CD14-positive monocyte (primary cell): ENCODE measurements around the gene GIN1. TPM values are rescaled to one million over a fixed set of nuclear protein-coding genes. Genes with fewer than 3 reads are reported as not detected.

ENCODE experiments used
- DNase-seq, 3 donors: peaks; one replicate each; pipeline ENCODE4 v3.0.0-alpha.2; 2011 to 2022
- H2AFZ ChIP-seq: 2 replicates; pipeline ENCODE4 v1.6.0; 2012; ENCODE audit warnings: mild to moderate bottlenecking, low read depth, low read length, inconsistent platforms; ENCODE audit not compliant: insufficient read depth, poor library complexity, severe bottlenecking
- H3K27ac ChIP-seq, 2 donors: 1 replicate in 1 of 2; 2 replicates in 1 of 2; pipeline ENCODE4 v1.5.1; 2012 to 2013; ENCODE audit warnings: low read length in 2 of 2, control low read depth in 1 of 2, inconsistent platforms in 1 of 2, low read depth in 1 of 2, mild to moderate bottlenecking in 1 of 2
- H3K27me3 ChIP-seq, 2 donors: one replicate each; pipeline versions ENCODE4 v1.6.0 to v1.6.1; 2011 to 2013; ENCODE audit warnings: low read length in 2 of 2; ENCODE audit not compliant: control insufficient read depth in 2 of 2, insufficient read depth in 2 of 2
- H3K36me3 ChIP-seq, 2 donors: replicated peaks in 1 of 2; 1 replicate in 1 of 2; 2 replicates in 1 of 2; pipeline versions ENCODE4 v1.5.1 to v1.6.1; 2012 to 2013; ENCODE audit warnings: low read length in 2 of 2, control low read depth in 1 of 2, inconsistent platforms in 1 of 2, mild to moderate bottlenecking in 1 of 2; ENCODE audit not compliant: insufficient read depth in 2 of 2, control insufficient read depth in 1 of 2
- H3K4me1 ChIP-seq, 2 donors: 1 replicate in 1 of 2; 2 replicates in 1 of 2; pipeline versions ENCODE4 v1.5.1 to v1.6.1; 2012 to 2013; ENCODE audit warnings: low read length in 2 of 2, control low read depth in 1 of 2, inconsistent platforms in 1 of 2, mild to moderate bottlenecking in 1 of 2, moderate library complexity in 1 of 2; ENCODE audit not compliant: insufficient read depth in 2 of 2, control insufficient read depth in 1 of 2
- H3K4me2 ChIP-seq: replicated peaks from 2 replicates; pipeline ENCODE3; 2012; ENCODE audit warnings: low read length, moderate library complexity, mild to moderate bottlenecking; ENCODE audit not compliant: poor library complexity, severe bottlenecking; ENCODE audit errors: extremely low read depth
- H3K4me3 ChIP-seq, 3 experiments: fragments of 200-600 bp in 1 of 3; sonication (generic) in 1 of 3; replicated peaks in 1 of 3; 1 replicate in 2 of 3; 2 replicates in 1 of 3; pipeline ENCODE4 v1.5.1; 2011 to 2013; ENCODE audit warnings: low read length in 3 of 3, mild to moderate bottlenecking in 3 of 3, control low read depth in 2 of 3, low read depth in 2 of 3, inconsistent platforms in 1 of 3, moderate library complexity in 1 of 3
- H3K79me2 ChIP-seq: 2 replicates; pipeline ENCODE4 v1.6.0; 2012; ENCODE audit warnings: mild to moderate bottlenecking, control low read depth, inconsistent platforms, low read length, moderate library complexity; ENCODE audit not compliant: insufficient read depth
- H3K9ac ChIP-seq: 2 replicates; pipeline ENCODE4 v1.6.0; 2017; ENCODE audit warnings: low read length, mild to moderate bottlenecking; ENCODE audit not compliant: insufficient read depth, poor library complexity, severe bottlenecking
- H3K9me3 ChIP-seq, 2 donors: replicated peaks in 1 of 2; 1 replicate in 1 of 2; 2 replicates in 1 of 2; pipeline versions ENCODE4 v1.5.1 to v1.6.1; 2012 to 2013; ENCODE audit warnings: low read length in 2 of 2, control low read depth in 1 of 2; ENCODE audit not compliant: control insufficient read depth in 1 of 2, insufficient read depth in 1 of 2
- H4K20me1 ChIP-seq: 2 replicates; pipeline ENCODE4 v1.6.0; 2012; ENCODE audit warnings: mild to moderate bottlenecking, low read length, control low read depth, moderate library complexity; ENCODE audit not compliant: insufficient read depth
- H3K27ac Mint-ChIP-seq, 7 donors: one replicate each; pipeline ENCODE4 v1.8.0; 2020; ENCODE audit warnings: mild to moderate bottlenecking in 7 of 7, mixed read lengths in 7 of 7, moderate library complexity in 6 of 7, inconsistent platforms in 2 of 7
- H3K27me3 Mint-ChIP-seq, 3 donors: one replicate each; pipeline ENCODE4 v1.8.0; 2021 to 2022; ENCODE audit warnings: low read depth in 3 of 3, mild to moderate bottlenecking in 3 of 3, mixed read lengths in 3 of 3, moderate library complexity in 3 of 3, inconsistent platforms in 1 of 3
- H3K36me3 Mint-ChIP-seq, 2 donors: one replicate each; pipeline ENCODE4 v1.8.0; 2020; ENCODE audit warnings: mixed read lengths in 2 of 2, inconsistent platforms in 1 of 2, mild to moderate bottlenecking in 1 of 2
- H3K4me1 Mint-ChIP-seq: one replicate; pipeline ENCODE4 v1.8.0; 2020; ENCODE audit warnings: mild to moderate bottlenecking, mixed read lengths
- H3K4me3 Mint-ChIP-seq, 2 donors: one replicate each; pipeline ENCODE4 v1.8.0; 2020; ENCODE audit warnings: mild to moderate bottlenecking in 2 of 2, mixed read lengths in 2 of 2, moderate library complexity in 1 of 2
- H3K9me3 Mint-ChIP-seq, 7 donors: one replicate each; pipeline ENCODE4 v1.8.0; 2020 to 2022; ENCODE audit warnings: mixed read lengths in 7 of 7, mild to moderate bottlenecking in 6 of 7, moderate library complexity in 6 of 7, inconsistent platforms in 2 of 7
- CTCF ChIP-seq: fragments of 200-600 bp; IDR thresholded peaks from one replicate; pipeline ENCODE4 v1.8.0; 2022; ENCODE audit warnings: antibody characterized with exemption, mild to moderate bottlenecking
- WGBS: methylation state at CpG from one replicate; pipeline ENCODE4 v1.1.5; 2013; ENCODE audit warnings: missing lambda C conversion rate; ENCODE audit not compliant: insufficient coverage; 5-methylcytosine and 5-hydroxymethylcytosine counted together
- intact Hi-C, 2 donors: fragments of 100-400 bp; cut with micrococcal nuclease; formaldehyde crosslinking; loops; one replicate each; pipeline versions ENCODE4 v1.15.0 to v1.15.1; 2023
- polyA plus RNA-seq, 3 donors: library from polyadenylated mRNA; depleted of rRNA in 1 of 3; unstranded in 2 of 3; stranded (reverse) in 1 of 3; fragments of 300-500 nt in 2 of 3; fragments of >200 nt in 1 of 3; fragmentation: Illumina TruSeq in 2 of 3; gene quantifications; 1 replicate in 2 of 3; 2 replicates in 1 of 3; pipeline ENCODE4 v1.2.3, GENCODE V29; 2012 to 2021

The GIN1 gene
- polyA plus RNA-seq, 3 donors, result 2.2 to 4.7 (median 3.7) TPM

DNA sequence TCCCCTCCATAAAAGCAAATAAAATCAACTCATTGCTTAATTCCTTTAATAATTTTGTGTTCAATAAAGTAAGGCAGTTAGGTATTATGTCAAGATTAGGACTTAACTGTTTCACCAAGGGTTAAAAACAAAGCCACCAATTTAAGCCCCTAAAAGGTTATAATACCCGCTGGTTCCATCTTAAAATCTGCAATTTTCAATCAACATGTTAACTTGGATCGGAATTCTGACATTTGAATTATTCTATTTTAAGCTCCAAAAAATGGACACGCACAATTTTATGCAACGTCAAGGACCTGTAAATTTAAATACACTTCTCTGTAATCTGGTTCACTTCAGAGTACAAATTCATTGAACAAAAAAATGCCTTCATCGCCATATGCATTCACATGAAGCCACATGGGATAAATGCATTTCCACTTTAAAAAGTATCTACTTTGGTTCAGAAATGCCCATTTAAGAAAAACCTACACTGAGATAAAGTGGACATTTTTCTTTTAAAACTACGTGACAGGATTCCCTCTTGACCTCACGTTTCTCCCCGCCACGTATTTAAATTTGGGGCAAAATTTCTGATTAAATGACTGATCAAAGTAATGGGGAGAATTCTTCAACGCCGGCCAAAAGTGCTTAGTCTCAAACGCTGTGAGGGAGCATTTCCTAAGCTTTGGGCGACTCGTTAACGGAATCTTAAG is 721 bp downstream of the GIN1 start:
- WGBS, result 0% methylated on average over 9 of the region's 15 CpGs
- Mint-ChIP-seq H3K9me3 (no peaks in the 10 kb centered on the region), H3K27ac (peak overlapping the region; percentile 98 to 100 (median 100)), H3K27me3 (no peaks in the 10 kb centered on the region), H3K4me3 (peak overlapping the region; percentile 99), H3K36me3 (peaks cover 2 to 9% of the 10 kb centered on the region in 2 donors), H3K4me1 (peaks cover 33% of the 10 kb centered on the region)
- Histone ChIP-seq H3K36me3 (peaks cover 0 to 6% of the 10 kb centered on the region in 2 donors), H3K4me1 (peaks cover 9 to 37% of the 10 kb centered on the region in 2 donors), H3K9ac (peak overlapping the region; percentile 90), H3K27me3 (no peaks in the 10 kb centered on the region), H3K79me2 (peaks cover 85% of the 10 kb centered on the region), H4K20me1 (peaks cover 16% of the 10 kb centered on the region), H3K4me2 (peak overlapping the region; percentile 97), H2AFZ (peak overlapping the region; percentile 99), H3K9me3 (no peaks in the 10 kb centered on the region), H3K4me3 (peak overlapping the region; percentile 89 to 99 (median 95)), H3K27ac (peak overlapping the region; percentile 97 to 99)
- intact Hi-C loops, result no loop called here
- DNase-seq, result no peak
- TF ChIP-seq CTCF, result no peak

DNA sequence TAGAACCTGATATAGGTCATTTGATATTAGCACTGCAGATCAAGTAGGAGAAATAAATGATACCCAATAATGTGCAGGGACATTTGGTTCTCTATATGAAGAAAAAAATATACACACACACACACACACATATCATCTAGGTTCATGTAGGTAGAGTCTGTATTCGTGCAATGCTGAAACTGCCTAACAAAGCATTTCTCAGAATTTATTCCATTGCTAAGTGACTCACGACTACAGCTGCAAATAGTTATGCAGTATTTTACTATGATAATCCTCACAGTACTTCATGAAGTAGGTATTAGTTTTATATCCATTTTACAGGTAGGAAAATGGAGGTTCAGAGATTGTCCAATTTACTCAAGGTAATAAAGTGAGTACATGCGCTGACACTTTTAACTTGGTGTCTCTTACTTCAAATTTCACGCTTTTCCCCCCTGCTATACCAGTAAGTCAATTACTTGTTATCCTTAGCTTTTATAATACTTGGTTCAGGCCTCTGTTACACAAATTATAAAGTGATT is 2.4 kb downstream of the GIN1 start:
- H3K9me3 Mint-ChIP-seq, result peaks cover 0 to under 1% (median 0%) of the 10 kb centered on the region in 7 donors
- Histone ChIP-seq H3K4me1 (peaks cover 9 to 34% of the 10 kb centered on the region in 2 donors), H2AFZ (no peak overlapping the region), H3K9me3 (no peaks in the 10 kb centered on the region), H3K9ac (no peak overlapping the region), H3K27me3 (no peaks in the 10 kb centered on the region), H4K20me1 (peaks cover 12% of the 10 kb centered on the region), H3K79me2 (peaks cover 68% of the 10 kb centered on the region), H3K4me3 (no peak overlapping the region), H3K4me2 (no peak overlapping the region), H3K27ac (no peak overlapping the region), H3K36me3 (no peaks in the 10 kb centered on the region)
- H3K4me1 Mint-ChIP-seq, result peaks cover 29% of the 10 kb centered on the region
- DNase-seq, result no peak
- intact Hi-C loops, result no loop called here
- H3K27ac Mint-ChIP-seq, result no peak overlapping the region
- no CpG with 5 or more reads among the region's 4 CpGs for WGBS
- peaks cover 2 to 8% of the 10 kb centered on the region in 2 donors for H3K36me3 Mint-ChIP-seq
- no peak overlapping the region for H3K4me3 Mint-ChIP-seq
- H3K27me3 Mint-ChIP-seq, result no peaks in the 10 kb centered on the region
- TF ChIP-seq CTCF, result no peak
